HL-60 (cell line): Measurements from ENCODE around the gene SHLD2.

Experiments used
- DNase-seq, 2 experiments: peaks; one replicate each; pipeline ENCODE4 v3.0.0-alpha.2; 2010 to 2020; ENCODE audit warnings: low read depth in 1 of 2, low spot score in 1 of 2
- H3K27ac ChIP-seq: fragments of 250-450 bp; sonication (Bioruptor Pico); replicated peaks from 2 replicates; pipeline ENCODE4 v1.5.1; 2020; ENCODE audit warnings: mild to moderate bottlenecking, moderate library complexity
- H3K27me3 ChIP-seq: fragments of 250-450 bp; sonication (Bioruptor Pico); 2 replicates; pipeline ENCODE4 v1.5.1; 2021; ENCODE audit warnings: mild to moderate bottlenecking, moderate library complexity; ENCODE audit not compliant: insufficient read depth, poor library complexity, severe bottlenecking
- H3K4me3 ChIP-seq: replicated peaks from 2 replicates; pipeline ENCODE4 v1.5.1; 2011; ENCODE audit warnings: mild to moderate bottlenecking, control low read depth, low read length; ENCODE audit not compliant: insufficient read depth
- GABPA ChIP-seq: IDR thresholded peaks from 2 replicates; pipeline ENCODE4 v1.6.1; 2012; ENCODE audit warnings: low read depth
- POLR2AphosphoS5 ChIP-seq: IDR thresholded peaks from 2 replicates; pipeline ENCODE4 v1.6.1; 2012; ENCODE audit warnings: low read depth
- SPI1 ChIP-seq: IDR thresholded peaks from 2 replicates; pipeline ENCODE4 v1.6.1; 2012; ENCODE audit warnings: low read depth, mild to moderate bottlenecking, borderline replicate concordance
- TF ChIP-seq, protein P1 (sequence below): IDR thresholded peaks from 2 replicates; pipeline ENCODE4 v1.6.1; 2012; ENCODE audit warnings: low read depth; ENCODE audit not compliant: insufficient replicate concordance
- TF ChIP-seq, protein P2 (sequence below): IDR thresholded peaks from one replicate; pipeline ENCODE4 v1.5.1; 2011; ENCODE audit warnings: low read length, control low read depth, inconsistent platforms; ENCODE audit not compliant: insufficient read depth

The SHLD2 gene

DNA sequence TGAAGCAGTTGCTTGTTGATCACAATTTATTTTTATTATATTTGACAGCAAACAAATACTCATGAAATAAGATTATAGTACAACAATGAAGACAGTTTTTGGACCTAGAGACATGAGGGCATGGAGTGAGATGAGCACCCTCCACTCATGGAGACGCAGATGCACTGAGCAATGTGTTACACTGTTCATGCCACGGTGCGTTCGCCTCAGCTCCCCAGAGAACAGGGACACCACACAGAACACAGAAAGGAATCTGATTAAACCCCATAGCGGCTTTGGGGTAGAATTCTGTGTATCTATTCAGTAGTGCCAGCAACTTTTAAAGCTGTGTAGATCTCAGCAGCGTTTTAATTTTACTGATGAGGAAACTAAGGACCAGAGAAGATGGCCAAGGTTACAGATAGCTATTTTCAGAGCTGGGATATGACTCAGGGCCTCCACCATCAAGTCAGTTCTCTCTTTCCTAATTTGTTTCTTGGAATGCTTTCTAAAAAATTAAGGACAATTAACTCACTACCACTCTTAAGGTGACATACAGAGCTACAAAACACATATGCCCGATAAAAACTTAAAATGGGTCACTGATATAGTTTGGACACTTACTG is 41.3 kb upstream of the SHLD2 start:
- H3K4me3 ChIP-seq, result no peak overlapping the region
- H3K27me3 ChIP-seq, result no peaks in the 10 kb centered on the region
- H3K27ac ChIP-seq, result no peak overlapping the region
- no peak for DNase-seq
- TF ChIP-seq POLR2AphosphoS5 (no peak), SPI1 (no peak), GABPA (no peak)
- TF ChIP-seq, protein P1, sequence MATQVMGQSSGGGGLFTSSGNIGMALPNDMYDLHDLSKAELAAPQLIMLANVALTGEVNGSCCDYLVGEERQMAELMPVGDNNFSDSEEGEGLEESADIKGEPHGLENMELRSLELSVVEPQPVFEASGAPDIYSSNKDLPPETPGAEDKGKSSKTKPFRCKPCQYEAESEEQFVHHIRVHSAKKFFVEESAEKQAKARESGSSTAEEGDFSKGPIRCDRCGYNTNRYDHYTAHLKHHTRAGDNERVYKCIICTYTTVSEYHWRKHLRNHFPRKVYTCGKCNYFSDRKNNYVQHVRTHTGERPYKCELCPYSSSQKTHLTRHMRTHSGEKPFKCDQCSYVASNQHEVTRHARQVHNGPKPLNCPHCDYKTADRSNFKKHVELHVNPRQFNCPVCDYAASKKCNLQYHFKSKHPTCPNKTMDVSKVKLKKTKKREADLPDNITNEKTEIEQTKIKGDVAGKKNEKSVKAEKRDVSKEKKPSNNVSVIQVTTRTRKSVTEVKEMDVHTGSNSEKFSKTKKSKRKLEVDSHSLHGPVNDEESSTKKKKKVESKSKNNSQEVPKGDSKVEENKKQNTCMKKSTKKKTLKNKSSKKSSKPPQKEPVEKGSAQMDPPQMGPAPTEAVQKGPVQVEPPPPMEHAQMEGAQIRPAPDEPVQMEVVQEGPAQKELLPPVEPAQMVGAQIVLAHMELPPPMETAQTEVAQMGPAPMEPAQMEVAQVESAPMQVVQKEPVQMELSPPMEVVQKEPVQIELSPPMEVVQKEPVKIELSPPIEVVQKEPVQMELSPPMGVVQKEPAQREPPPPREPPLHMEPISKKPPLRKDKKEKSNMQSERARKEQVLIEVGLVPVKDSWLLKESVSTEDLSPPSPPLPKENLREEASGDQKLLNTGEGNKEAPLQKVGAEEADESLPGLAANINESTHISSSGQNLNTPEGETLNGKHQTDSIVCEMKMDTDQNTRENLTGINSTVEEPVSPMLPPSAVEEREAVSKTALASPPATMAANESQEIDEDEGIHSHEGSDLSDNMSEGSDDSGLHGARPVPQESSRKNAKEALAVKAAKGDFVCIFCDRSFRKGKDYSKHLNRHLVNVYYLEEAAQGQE, result no peak
- TF ChIP-seq, protein P2, sequence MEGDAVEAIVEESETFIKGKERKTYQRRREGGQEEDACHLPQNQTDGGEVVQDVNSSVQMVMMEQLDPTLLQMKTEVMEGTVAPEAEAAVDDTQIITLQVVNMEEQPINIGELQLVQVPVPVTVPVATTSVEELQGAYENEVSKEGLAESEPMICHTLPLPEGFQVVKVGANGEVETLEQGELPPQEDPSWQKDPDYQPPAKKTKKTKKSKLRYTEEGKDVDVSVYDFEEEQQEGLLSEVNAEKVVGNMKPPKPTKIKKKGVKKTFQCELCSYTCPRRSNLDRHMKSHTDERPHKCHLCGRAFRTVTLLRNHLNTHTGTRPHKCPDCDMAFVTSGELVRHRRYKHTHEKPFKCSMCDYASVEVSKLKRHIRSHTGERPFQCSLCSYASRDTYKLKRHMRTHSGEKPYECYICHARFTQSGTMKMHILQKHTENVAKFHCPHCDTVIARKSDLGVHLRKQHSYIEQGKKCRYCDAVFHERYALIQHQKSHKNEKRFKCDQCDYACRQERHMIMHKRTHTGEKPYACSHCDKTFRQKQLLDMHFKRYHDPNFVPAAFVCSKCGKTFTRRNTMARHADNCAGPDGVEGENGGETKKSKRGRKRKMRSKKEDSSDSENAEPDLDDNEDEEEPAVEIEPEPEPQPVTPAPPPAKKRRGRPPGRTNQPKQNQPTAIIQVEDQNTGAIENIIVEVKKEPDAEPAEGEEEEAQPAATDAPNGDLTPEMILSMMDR, result no peak

DNA sequence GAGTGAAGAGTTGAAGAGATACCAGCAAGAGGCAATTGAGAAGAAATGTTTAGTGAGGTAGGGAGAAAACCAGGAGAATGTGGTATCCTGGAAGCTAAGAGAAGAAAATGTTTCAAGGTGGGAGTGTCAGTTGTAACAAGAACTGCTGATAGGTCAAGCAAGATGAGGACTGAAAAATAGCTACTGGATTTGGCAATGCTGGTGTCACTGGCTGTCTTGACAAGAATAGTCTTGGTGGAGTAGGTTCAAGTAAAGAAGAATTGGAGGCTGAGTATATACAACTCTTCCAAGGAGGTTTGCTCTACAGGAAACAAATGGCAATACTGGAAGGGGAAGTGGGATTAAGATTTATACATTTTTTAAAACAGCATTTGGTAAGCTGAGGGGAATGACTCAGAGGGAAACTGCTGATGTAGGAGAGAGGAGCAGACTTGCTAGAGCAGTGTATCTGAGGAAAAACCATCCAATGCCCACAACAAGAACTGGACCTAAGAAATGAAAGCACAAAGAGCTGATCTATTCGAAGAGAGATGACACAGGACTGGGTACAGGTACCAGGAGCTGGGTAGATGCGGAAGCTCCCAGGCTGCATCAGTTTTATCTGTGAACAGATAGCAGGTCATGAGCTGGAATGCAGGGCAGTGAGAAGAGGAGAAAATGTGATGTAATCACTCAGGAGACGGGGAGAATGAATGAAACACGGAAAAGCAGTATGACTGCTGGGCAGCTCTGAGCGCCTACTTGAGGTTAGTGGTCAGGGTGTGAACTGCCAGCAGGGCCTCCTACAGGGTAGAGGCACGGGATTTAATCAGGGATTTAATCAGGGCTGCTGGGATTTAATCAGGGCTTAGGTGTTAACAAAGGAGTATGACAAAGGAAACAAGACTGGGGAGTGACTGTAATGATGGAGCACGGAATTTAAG is 40.4 kb upstream of the SHLD2 start:
- DNase-seq, result no peak
- Histone ChIP-seq H3K27me3 (no peaks in the 10 kb centered on the region), H3K27ac (no peak overlapping the region), H3K4me3 (no peak overlapping the region)
- TF ChIP-seq, protein P2, result no peak
- TF ChIP-seq SPI1 (peak; percentile 49; the same call in 1 of the 2 replicates), POLR2AphosphoS5 (no peak)
- TF ChIP-seq, protein P1, result no peak

DNA sequence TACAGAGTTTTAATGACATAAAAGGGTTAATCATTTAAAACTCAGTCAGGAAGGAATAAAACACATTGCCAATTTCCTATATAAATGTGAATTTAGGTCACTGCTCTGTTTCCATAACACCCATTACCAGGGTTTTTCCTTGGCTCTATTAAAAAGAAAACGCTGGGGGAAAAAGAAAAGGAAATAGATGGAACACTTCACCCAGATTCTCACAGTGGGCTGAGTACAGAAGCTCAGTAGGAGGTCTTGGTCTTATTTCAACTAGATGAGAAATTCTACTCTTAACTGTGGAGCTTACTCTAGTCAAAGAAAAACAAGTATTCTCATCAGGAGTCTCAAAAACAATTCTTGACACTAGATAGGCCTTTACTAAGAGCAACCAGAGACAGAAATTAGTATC is 36.8 kb upstream of the SHLD2 start:
- no peaks in the 10 kb centered on the region for H3K27me3 ChIP-seq

More for the DNA sequence above, 36.8 kb upstream of the SHLD2 start:
- Histone ChIP-seq H3K27ac (no peak overlapping the region), H3K4me3 (no peak overlapping the region)
- no peak for DNase-seq
- no peak for TF ChIP-seq GABPA
- no peak for TF ChIP-seq SPI1
- TF ChIP-seq, protein P1, result no peak
- TF ChIP-seq, protein P2, result no peak
- TF ChIP-seq POLR2AphosphoS5, result no peak
